Measurements from ENCODE around the gene NOP56.

DNA sequence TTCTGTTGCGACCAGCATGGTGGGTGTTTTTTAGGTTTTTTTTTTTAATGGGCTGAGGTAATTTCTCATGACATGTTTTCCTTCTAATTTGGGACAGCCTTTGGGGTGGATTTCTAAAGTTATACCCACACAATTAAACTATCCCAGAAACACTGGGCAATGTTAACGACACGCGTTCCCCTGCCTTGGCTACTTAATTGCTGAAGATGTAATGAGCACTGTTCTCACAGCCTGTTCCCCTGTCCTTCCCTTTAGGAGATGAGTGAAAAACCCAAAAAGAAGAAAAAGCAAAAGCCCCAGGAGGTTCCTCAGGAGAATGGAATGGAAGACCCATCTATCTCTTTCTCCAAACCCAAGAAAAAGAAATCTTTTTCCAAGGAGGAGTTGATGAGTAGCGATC is 5.2 kb downstream of the NOP56 start:
- TF ChIP-seq, protein P1, sequence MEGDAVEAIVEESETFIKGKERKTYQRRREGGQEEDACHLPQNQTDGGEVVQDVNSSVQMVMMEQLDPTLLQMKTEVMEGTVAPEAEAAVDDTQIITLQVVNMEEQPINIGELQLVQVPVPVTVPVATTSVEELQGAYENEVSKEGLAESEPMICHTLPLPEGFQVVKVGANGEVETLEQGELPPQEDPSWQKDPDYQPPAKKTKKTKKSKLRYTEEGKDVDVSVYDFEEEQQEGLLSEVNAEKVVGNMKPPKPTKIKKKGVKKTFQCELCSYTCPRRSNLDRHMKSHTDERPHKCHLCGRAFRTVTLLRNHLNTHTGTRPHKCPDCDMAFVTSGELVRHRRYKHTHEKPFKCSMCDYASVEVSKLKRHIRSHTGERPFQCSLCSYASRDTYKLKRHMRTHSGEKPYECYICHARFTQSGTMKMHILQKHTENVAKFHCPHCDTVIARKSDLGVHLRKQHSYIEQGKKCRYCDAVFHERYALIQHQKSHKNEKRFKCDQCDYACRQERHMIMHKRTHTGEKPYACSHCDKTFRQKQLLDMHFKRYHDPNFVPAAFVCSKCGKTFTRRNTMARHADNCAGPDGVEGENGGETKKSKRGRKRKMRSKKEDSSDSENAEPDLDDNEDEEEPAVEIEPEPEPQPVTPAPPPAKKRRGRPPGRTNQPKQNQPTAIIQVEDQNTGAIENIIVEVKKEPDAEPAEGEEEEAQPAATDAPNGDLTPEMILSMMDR (conservative IDR thresholded peaks at IDR 0.05 in 1 of 2, IDR thresholded peaks at IDR 0.05 in 1 of 2; ENCODE audit: extremely low read depth in 1 of 2, insufficient read depth in 1 of 2, low read depth in 1 of 2, low read length in 2 of 2) = no peak
- TF ChIP-seq EZH2 (IDR thresholded peaks at IDR 0.05; ENCODE audit: borderline replicate concordance, low read length) = no peak

Measured in mammary epithelial cell (primary cell).